A549 (cell line): ENCODE results near the gene RGS10.

Experiments used
- CEBPB ChIP-seq, 2 experiments: fragments of >200 bp in 1 of 2; sonication (Bioruptor Twin) in 1 of 2; formaldehyde crosslinking in 1 of 2; IDR thresholded peaks; 2 replicates each; pipeline ENCODE4 v1.6.1; 2012 to 2016
- CHD2 ChIP-seq: fragments of 150-350 bp; IDR thresholded peaks from 2 replicates; pipeline ENCODE4 v1.6.1; 2014; ENCODE audit warnings: low read length; ENCODE audit not compliant: partially characterized antibody
- HDAC2 ChIP-seq: fragments of 200-600 bp; sonication (generic); IDR thresholded peaks from 2 replicates; pipeline ENCODE4 v1.6.1; 2016
- POLR2A ChIP-seq: IDR thresholded peaks from 2 replicates; pipeline ENCODE4 v1.6.1; 2012; ENCODE audit warnings: mild to moderate bottlenecking, low read length
- TF ChIP-seq, protein P1 (sequence below): fragments of >200 bp; sonication (Bioruptor Twin); formaldehyde crosslinking; IDR thresholded peaks from 3 replicates; pipeline ENCODE4 v1.5.1; 2016

DNA sequence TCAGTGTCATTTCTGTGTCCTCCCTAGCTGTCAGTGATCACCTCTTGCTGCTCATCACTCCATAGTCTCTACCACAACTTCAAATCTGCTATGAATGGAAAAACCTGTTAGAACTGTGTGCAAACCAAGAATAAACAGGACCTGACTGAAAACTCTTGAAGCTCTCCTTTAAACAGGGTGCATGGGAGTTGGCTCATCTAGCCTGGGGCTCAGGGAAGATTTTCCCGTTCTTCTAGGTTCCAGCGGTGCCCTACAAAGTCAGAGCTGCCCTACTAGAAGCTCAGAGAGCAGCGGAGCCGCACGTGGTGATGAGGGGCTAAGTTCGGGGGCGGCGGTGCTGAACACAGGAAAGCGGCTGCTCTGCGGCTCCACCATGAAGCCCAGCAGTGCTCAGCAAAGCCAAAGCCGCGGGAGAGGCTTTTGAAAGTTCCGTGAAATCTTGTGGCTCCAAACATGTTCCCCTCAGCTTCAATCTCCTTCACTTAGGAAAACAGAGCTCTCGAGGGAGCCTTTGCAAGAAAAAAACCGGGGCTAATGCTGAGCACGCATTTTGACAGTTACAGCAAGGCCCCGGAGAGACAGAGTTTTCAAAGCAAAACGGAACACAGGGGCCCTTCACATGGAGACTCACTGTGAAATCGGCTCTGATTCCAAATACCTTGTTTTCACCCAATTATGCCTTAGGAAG is 30.5 kb downstream of the RGS10 start:
- TF ChIP-seq, protein P1, sequence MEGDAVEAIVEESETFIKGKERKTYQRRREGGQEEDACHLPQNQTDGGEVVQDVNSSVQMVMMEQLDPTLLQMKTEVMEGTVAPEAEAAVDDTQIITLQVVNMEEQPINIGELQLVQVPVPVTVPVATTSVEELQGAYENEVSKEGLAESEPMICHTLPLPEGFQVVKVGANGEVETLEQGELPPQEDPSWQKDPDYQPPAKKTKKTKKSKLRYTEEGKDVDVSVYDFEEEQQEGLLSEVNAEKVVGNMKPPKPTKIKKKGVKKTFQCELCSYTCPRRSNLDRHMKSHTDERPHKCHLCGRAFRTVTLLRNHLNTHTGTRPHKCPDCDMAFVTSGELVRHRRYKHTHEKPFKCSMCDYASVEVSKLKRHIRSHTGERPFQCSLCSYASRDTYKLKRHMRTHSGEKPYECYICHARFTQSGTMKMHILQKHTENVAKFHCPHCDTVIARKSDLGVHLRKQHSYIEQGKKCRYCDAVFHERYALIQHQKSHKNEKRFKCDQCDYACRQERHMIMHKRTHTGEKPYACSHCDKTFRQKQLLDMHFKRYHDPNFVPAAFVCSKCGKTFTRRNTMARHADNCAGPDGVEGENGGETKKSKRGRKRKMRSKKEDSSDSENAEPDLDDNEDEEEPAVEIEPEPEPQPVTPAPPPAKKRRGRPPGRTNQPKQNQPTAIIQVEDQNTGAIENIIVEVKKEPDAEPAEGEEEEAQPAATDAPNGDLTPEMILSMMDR = no peak
- TF ChIP-seq CEBPB (IDR thresholded peaks at IDR 0.05) (no peak), HDAC2 (no peak), POLR2A (no peak), CHD2 (no peak)
